Fibroblast of villous mesenchyme (primary cell): ENCODE measurements around the gene LEKR1. TPM values are rescaled to one million over a fixed set of nuclear protein-coding genes. Genes with fewer than 3 reads are reported as not detected.
"Not testable (repeated sequence)": the region's sequence is repeated elsewhere in the genome, so short reads cannot be mapped to it uniquely, and the experiment has no call there.

Source experiments
- DNase-seq: peaks from one replicate; pipeline ENCODE4 v3.0.0-alpha.2; 2010; ENCODE audit warnings: low read depth
- H3K4me3 ChIP-seq: 2 replicates; pipeline ENCODE4 v1.5.1; 2011; ENCODE audit warnings: low read depth, mild to moderate bottlenecking, low read length
- CTCF ChIP-seq: IDR thresholded peaks from 2 replicates; pipeline ENCODE4 v1.5.1; 2012; ENCODE audit warnings: low read depth, mild to moderate bottlenecking, low read length; ENCODE audit not compliant: insufficient read depth
- total RNA-seq: library from RNA; depleted of rRNA; stranded (reverse); fragments of >200 nt; gene quantifications from 2 replicates; pipeline ENCODE4 v1.2.3, GENCODE V29; 2012

Gene LEKR1
- total RNA-seq, 1 donor, result 0.86 TPM

GRCh38 chr3:156888176-156888575, 62.0 kb downstream of the LEKR1 start:
- TF ChIP-seq CTCF, result no peak
- H3K4me3 ChIP-seq, result no peak overlapping the region
- no peak for DNase-seq

DNA sequence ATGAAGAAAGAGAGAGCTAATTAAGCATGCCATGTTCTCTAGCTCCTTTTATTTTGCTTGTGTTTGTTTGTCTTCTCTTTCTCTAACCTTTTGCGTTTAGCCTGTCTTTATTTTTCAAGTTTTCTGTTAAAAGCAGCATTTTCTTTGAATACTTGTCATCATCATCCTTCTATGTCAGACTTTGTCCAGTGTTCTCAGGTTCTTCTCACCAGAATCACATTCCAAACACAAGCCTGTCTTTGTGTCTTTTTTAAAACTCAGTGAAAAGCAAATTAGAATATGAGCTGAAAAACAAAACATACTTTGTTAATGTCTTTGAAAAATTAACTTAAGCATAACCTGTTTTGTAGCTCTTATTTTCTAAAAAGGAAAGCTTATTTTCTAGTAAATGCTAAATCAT, 62.4 kb downstream of the LEKR1 start:
- H3K4me3 ChIP-seq, result no peak overlapping the region
- DNase-seq, result no peak
- no peak for TF ChIP-seq CTCF

- no peak overlapping the region for H3K4me3 ChIP-seq
- DNase-seq, result peak; percentile 56
- TF ChIP-seq CTCF, result no peak
Measured at GRCh38 chr3:156892701-156893100, 66.5 kb downstream of the LEKR1 start.

DNA sequence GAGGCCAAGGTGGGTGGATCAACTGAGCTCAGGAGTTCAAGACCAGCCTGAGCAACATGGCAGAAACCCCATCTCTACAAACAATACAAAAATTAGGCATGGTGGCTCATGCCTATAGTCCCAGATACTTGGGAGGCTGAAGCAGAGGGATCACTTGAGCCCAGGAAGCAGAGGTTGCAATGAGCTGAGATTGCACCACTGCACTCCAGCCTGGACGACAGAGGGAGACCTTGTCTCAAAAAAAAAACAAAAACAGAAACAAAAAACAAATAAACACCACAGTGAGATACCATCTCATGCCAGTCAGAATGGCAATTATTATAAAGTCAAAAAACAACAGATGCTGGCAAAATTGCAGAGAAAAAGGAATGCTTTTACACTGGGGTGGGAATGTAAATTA, 69.2 kb downstream of the LEKR1 start:
- not testable (repeated sequence) for DNase-seq

DNA sequence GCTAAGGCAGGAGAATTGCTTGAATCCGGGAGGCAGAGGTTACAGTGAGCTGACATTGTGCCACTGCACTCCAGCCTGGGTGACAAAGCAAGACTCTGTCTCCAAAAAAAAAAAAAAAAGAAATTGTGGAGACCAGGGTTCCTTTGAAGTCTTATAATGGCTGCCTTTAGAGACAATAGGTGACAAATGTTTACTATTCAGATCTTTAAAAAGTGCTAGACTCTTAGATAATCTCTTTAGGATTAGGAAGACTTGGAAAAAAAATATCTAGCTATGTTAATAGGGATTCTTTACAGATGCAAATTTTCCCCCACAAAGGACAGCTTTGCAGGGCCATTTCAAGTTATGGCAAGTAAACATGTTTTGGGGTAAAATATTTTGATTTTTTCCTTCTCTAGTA, 71.7 kb downstream of the LEKR1 start:
- H3K4me3 ChIP-seq, DNase-seq: not testable (repeated sequence)

More for the DNA sequence above, 69.2 kb downstream of the LEKR1 start:
- not testable (repeated sequence) for H3K4me3 ChIP-seq

DNA sequence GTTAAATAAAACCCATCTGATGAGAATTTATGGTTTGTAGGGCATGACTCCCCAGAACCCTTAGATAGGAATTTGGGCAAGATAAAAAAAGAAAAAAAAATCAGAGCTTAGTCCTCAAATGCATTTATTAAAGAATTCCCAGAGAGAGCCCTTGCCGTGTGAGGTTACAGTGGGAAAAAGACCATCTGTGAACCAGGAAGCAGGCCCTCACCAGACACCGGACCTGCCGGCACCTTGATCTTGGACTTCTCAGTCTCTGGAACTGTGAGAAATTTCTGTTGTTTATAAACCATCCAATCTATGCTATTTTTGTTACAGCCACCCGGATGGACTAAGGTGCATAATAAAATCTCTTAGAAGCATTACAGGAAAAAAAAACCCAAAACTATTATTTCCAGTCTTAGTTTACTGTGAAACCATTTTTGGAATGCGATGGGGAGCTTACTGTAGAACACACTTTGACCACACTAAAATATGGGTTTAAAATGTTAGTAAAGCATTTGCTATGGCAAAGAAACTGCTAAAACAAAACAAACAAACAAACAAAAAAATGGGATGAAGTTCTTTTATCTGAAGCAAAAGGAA, 72.2 kb downstream of the LEKR1 start:
- TF ChIP-seq CTCF, result no peak
- no peak overlapping the region for H3K4me3 ChIP-seq
- DNase-seq, result peak; percentile 22

GRCh38 chr3:156899951-156900350, 73.8 kb downstream of the LEKR1 start:
- no peak for TF ChIP-seq CTCF
- DNase-seq, result no peak
- no peak overlapping the region for H3K4me3 ChIP-seq

DNA sequence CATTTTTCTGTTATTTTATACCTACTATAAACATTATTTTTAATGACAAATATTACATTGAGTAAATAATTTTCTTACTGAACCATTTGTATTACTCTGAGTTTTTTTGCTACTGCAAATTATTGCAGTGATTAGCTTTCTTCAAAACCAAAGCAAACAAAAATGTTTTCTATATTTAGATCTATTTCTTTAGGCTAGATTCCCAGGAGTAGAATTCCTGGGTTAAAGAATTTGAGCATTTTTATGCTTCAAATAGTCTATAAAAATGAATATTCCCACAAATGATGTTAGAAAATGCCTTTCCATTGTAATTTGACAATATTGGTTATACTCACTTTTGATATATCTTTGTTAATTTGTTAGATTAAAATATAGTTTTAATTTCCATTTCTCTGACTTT, 76.8 kb downstream of the LEKR1 start:
- no peak for TF ChIP-seq CTCF
- H3K4me3 ChIP-seq, result no peak overlapping the region
- no peak for DNase-seq
